Fibroblast of villous mesenchyme (primary cell): ENCODE measurements around the gene SLC35A5. TPM values are rescaled to one million over a fixed set of nuclear protein-coding genes. Genes with fewer than 3 reads are reported as not detected.
A peak's percentile ranks its signal among the peaks of the same experiment; 100 is the strongest.

Source experiments
- DNase-seq: peaks from one replicate; pipeline ENCODE4 v3.0.0-alpha.2; 2010; ENCODE audit warnings: low read depth
- H3K4me3 ChIP-seq: 2 replicates; pipeline ENCODE4 v1.5.1; 2011; ENCODE audit warnings: low read depth, mild to moderate bottlenecking, low read length
- total RNA-seq: library from RNA; depleted of rRNA; stranded (reverse); fragments of >200 nt; gene quantifications from 2 replicates; pipeline ENCODE4 v1.2.3, GENCODE V29; 2012
- TF ChIP-seq, protein P1 (sequence below): IDR thresholded peaks from 2 replicates; pipeline ENCODE4 v1.5.1; 2012; ENCODE audit warnings: low read depth, mild to moderate bottlenecking, low read length; ENCODE audit not compliant: insufficient read depth

SLC35A5 gene
- total RNA-seq, 1 donor = 56.6 TPM

DNA sequence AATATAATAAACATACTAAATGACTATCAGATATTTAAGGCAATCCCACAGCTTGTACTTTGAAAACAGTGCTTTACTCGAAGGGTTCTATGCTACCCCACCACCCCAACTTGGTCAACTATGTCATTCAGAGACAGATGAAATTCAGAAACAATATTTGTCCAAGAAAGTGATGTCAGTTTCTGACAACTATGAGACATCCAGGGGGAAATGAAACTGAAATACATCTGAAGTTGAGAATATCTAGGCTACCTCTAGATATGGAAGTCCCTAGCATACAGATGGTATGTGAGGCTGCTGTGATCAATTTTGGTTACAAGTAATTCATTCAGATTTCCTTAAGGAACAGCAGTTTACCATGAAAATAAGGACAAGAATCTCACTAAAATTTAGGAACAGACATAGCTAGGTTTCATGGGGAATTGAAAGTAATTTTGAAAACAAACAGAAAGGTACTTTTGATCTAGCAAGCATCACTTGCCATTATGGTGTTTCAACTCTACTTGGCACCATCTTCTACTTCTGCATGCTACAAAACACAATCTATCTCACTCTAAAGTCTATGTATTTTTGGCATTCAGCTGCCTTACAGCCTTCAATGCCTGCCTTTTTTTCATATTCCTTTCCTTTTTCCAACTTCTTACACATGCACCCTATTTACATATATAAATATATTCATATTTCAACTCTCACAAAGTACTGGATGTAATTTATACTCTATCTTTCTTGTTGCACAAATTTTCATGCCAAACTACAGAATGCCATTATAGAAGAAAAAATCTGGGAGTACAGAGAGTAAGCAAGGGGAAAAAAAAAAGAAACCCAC, 21.8 kb upstream of the SLC35A5 start:
- TF ChIP-seq, protein P1, sequence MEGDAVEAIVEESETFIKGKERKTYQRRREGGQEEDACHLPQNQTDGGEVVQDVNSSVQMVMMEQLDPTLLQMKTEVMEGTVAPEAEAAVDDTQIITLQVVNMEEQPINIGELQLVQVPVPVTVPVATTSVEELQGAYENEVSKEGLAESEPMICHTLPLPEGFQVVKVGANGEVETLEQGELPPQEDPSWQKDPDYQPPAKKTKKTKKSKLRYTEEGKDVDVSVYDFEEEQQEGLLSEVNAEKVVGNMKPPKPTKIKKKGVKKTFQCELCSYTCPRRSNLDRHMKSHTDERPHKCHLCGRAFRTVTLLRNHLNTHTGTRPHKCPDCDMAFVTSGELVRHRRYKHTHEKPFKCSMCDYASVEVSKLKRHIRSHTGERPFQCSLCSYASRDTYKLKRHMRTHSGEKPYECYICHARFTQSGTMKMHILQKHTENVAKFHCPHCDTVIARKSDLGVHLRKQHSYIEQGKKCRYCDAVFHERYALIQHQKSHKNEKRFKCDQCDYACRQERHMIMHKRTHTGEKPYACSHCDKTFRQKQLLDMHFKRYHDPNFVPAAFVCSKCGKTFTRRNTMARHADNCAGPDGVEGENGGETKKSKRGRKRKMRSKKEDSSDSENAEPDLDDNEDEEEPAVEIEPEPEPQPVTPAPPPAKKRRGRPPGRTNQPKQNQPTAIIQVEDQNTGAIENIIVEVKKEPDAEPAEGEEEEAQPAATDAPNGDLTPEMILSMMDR = no peak
- no peak for DNase-seq
- H3K4me3 ChIP-seq = no peak overlapping the region

DNA sequence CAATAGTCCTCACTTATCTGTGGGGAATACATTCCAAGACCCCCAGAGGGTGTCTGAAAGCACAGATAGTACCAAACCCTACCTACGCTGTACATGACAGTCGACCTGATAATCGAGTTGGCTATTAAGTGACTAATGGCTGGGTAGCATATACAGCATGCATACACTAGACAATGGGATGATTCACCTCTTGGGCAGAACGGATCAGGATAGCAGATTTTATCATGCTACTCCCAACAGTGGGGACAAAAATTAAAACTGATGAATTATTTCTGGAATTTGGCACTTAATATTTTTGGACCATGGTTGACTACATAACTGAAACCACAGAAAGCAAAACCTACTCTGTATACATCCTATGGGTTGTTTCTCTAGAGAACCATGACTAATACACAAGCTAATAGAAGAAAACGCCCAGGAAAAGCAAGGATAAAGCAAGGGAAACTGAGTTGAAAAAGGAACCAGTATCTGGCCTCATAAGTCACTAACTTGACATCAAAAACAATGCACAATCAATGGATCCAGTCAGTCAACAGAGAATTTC, 15.6 kb upstream of the SLC35A5 start:
- TF ChIP-seq, protein P1 = no peak
- H3K4me3 ChIP-seq = no peak overlapping the region
- DNase-seq = no peak

DNA sequence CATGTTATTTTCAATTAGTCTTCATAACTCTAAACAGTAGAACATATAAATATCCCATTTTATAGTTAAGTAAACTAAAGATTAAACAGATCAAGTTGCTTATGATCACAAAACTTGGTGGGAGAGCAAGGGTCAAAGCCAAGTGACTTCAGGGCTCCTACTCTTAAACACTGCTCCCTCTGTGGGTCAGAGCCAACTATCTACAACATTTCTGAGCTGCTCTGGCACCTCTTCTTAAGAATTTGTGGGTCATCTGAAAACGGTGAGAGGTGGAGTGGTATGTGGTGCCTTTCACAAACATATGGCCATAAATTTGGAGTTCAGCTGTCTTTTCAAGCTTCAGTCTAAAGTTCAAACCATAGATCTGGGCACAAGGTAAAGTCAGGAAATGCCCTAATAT, 11.0 kb upstream of the SLC35A5 start:
- no peak for DNase-seq
- H3K4me3 ChIP-seq = no peak overlapping the region
- TF ChIP-seq, protein P1 = no peak

DNA sequence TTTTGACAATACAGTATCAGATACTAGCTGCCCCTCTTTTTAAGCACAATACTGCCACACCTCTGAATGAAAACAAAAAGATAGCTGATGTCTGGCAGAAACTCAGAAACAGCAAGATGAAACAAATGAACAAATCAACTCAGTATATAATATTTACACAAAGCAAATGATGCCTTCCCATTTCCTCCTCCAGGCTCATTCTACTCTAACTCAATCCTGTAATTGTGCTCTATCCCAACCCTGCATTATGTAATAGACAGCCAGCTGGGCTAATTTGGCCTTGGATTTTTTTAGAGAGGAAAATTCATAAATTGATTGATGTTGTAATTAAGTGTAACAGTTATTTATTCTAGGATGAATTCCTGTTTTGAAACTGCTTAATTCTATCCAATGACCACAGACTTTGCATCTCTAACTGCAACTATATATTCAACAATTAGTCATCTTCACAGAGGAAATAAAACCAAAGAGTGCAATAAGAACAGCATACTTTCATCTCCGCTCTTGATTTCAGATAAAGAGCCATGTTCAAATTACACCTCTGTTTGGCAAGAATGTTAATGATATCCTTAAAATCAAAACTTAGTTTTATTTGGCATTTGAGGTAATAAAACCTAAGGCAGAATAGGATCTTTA, 6.2 kb upstream of the SLC35A5 start:
- no peak overlapping the region for H3K4me3 ChIP-seq
- TF ChIP-seq, protein P1 = no peak
- DNase-seq = peak; percentile 30

DNA sequence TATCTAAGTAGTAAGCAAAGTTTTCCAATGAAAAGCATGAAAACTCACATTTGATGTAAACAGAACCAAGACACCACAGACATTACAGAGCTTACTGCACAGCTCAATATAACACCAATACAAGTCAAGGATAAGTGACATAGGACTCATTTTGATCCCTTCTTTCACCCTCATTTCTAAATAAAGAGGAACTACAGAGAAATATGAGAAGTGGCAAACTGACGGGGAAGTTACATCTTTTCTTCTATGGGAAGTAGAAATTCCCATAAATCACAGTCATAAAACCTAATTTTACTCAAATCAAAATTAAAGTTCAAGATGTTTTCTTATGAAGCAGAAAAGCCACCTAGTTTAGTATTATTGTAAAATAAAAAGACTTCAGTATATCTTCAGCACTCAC, 3.9 kb upstream of the SLC35A5 start:
- TF ChIP-seq, protein P1 = no peak
- H3K4me3 ChIP-seq = no peak overlapping the region
- DNase-seq = no peak

DNA sequence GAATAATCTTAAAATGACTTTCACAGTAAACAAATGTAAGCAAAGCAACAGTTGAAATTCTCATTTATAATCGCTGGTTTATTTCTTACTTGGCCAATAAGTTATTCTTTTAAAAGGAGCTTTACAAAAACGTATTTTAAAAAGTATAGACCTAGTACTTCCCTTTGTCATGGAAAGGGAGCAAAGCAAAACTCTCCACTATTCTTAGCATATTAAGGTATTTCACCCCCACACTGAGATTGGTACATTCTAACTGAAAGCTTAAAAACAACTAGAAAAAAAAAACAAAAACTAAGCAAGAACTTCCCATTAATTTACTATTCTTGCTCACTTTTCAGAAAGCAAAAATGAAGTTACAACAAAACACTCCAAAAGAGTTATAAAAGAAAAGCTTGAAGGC, 1.5 kb upstream of the SLC35A5 start:
- DNase-seq = no peak
- TF ChIP-seq, protein P1 = no peak
- H3K4me3 ChIP-seq = peak overlapping the region; percentile 99
